ENCODE results near the gene SNX19. TPM values are rescaled to one million over a fixed set of nuclear protein-coding genes. Genes with fewer than 3 reads are reported as not detected.

SNX19 gene
- total RNA-seq, 1 donor from 2014 or later = 32.8 TPM

DNA sequence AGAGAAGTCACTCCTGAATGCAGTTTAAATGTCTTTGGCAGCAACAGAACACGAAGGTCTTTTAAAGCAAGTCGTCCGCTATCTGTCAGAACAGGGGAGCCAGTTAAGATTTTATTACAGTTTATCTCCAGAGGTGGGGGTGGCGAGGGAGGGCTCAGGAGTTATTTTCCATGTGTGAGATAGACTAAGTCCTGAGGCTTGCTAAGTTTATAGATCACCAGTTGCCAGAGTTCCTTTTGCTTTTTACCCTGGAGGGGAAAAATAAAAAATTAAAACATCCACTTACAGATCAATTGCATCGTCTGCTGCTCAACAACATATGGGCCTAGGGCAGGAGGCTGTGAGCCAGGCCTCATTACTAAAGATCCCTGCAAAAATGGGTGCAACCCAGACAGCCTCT lies 90.7 kb downstream of the SNX19 start:
- Histone ChIP-seq H3K9me3 (ENCODE audit: low read depth) (no peaks in the 10 kb centered on the region), H3F3A (ENCODE audit: low read depth) (no peaks in the 10 kb centered on the region), H3K79me2 (ENCODE audit: low read depth) (no peaks in the 10 kb centered on the region), H4K20me1 (ENCODE audit: low read depth) (no peaks in the 10 kb centered on the region), H3K4me3 (no peak overlapping the region), H3K4me2 (peak overlapping the region; percentile 27), H3K9ac (no peak overlapping the region), H3K36me3 (no peaks in the 10 kb centered on the region), H2AFZ (replicated peaks) (no peak overlapping the region), H3K27ac (no peak overlapping the region), H3K4me1 (peaks cover 13% of the 10 kb centered on the region), H3K27me3 (no peaks in the 10 kb centered on the region)
- Mint-ChIP-seq H3K27ac (no peak overlapping the region), H3K4me1 (peaks cover 37% of the 10 kb centered on the region), H3K27me3 (ENCODE audit: insufficient read depth, low read depth) (peaks cover 2% of the 10 kb centered on the region), H3K9me3 (no peaks in the 10 kb centered on the region), H3K36me3 (no peaks in the 10 kb centered on the region), H3K4me3 (no peak overlapping the region)
- TF ChIP-seq EZH2 (IDR thresholded peaks at IDR 0.05) (no peak), EZH2phosphoT487 (IDR thresholded peaks at IDR 0.05) (no peak)
- TF ChIP-seq, protein P1, sequence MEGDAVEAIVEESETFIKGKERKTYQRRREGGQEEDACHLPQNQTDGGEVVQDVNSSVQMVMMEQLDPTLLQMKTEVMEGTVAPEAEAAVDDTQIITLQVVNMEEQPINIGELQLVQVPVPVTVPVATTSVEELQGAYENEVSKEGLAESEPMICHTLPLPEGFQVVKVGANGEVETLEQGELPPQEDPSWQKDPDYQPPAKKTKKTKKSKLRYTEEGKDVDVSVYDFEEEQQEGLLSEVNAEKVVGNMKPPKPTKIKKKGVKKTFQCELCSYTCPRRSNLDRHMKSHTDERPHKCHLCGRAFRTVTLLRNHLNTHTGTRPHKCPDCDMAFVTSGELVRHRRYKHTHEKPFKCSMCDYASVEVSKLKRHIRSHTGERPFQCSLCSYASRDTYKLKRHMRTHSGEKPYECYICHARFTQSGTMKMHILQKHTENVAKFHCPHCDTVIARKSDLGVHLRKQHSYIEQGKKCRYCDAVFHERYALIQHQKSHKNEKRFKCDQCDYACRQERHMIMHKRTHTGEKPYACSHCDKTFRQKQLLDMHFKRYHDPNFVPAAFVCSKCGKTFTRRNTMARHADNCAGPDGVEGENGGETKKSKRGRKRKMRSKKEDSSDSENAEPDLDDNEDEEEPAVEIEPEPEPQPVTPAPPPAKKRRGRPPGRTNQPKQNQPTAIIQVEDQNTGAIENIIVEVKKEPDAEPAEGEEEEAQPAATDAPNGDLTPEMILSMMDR (IDR thresholded peaks at IDR 0.05) = no peak
- no peak for DNase-seq (ENCODE audit: low spot score)

All from neural progenitor cell (in vitro differentiated cells).